ENCODE results near the gene JPH2.

Gene JPH2

DNA sequence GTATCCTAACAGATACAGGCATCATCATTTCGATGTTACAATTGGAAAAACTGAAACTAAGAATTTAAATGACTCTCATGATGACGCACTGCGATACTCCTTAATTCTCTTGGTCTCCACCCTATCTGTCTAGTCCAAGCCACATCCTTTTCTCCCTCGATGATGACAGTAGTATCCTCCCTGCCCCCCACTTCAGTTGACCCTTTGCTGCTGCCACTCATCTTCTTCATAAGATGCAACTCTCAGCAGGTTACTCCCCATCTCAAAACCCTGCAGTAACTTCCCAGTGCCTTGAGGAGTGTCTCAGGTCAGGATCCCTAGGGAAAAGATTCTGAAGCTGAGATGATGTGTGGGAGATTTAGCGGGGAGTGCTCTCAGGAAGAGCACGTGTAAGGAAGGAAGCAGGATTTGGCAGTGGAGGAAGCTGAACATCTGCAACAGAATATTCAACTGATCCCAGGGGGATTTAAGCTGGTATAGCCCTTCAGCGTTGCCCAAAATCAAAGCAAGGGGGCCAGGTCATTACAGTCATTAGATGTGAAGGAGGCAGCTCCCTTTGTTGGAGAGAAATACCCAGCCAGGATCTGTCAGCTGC lies 16.1 kb downstream of the JPH2 start:
- FAIRE-seq = no peak
- no peak for TF ChIP-seq TAF1 (IDR thresholded peaks at IDR 0.05; ENCODE audit: borderline replicate concordance, low read depth, low read length)
- TF ChIP-seq POLR2AphosphoS5 (IDR thresholded peaks at IDR 0.05; ENCODE audit: low read depth, low read length) = no peak
- no peak for TF ChIP-seq POLR2A (IDR thresholded peaks at IDR 0.05; ENCODE audit: low read depth, low read length)
- DNase-seq (ENCODE audit: insufficient read length) = no peak

- FAIRE-seq (no peak), DNase-seq (ENCODE audit: insufficient read length) (no peak)
- no peak for TF ChIP-seq TAF1 (IDR thresholded peaks at IDR 0.05; ENCODE audit: borderline replicate concordance, low read depth, low read length)
- TF ChIP-seq POLR2A (IDR thresholded peaks at IDR 0.05; ENCODE audit: low read depth, low read length) = no peak
- TF ChIP-seq POLR2AphosphoS5 (IDR thresholded peaks at IDR 0.05; ENCODE audit: low read depth, low read length) = no peak
Observed at GRCh38 chr20:44167736-44168135, 19.3 kb downstream of the JPH2 start.

- DNase-seq (ENCODE audit: insufficient read length) (no peak), FAIRE-seq (no peak)
- TF ChIP-seq POLR2A (IDR thresholded peaks at IDR 0.05; ENCODE audit: low read depth, low read length) (no peak), TAF1 (IDR thresholded peaks at IDR 0.05; ENCODE audit: borderline replicate concordance, low read depth, low read length) (no peak), POLR2AphosphoS5 (IDR thresholded peaks at IDR 0.05; ENCODE audit: low read depth, low read length) (no peak)
Observed at GRCh38 chr20:44166477-44166876, 20.5 kb downstream of the JPH2 start.

- DNase-seq (ENCODE audit: insufficient read length) (no peak), FAIRE-seq (no peak)
- TF ChIP-seq POLR2A (IDR thresholded peaks at IDR 0.05; ENCODE audit: low read depth, low read length) = no peak
- TF ChIP-seq TAF1 (IDR thresholded peaks at IDR 0.05; ENCODE audit: borderline replicate concordance, low read depth, low read length) = no peak
- TF ChIP-seq POLR2AphosphoS5 (IDR thresholded peaks at IDR 0.05; ENCODE audit: low read depth, low read length) = no peak
Observed at GRCh38 chr20:44166008-44166407, 21.0 kb downstream of the JPH2 start.

DNA sequence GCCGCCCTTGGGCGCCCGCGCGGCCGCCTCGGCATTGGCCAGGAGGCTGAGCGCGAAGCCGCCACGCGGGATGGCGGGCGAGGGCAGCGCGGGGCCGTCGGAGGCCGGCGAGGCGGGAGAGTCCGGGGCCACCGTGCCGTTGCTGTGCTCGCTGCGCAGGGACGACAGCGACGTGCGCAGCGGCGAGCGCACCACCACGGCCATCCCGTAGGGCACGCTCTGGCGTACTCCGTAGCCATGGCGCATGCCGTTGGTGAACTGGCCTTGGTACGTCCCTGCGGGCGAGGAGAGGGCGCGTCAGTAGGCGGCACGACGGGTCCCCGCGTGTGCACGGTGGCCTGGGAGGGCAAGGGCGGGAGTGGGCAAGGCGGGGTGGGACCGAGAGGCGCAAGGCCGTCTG lies 26.9 kb downstream of the JPH2 start:
- TF ChIP-seq POLR2AphosphoS5 (IDR thresholded peaks at IDR 0.05; ENCODE audit: low read depth, low read length) = no peak
- TF ChIP-seq POLR2A (IDR thresholded peaks at IDR 0.05; ENCODE audit: low read depth, low read length) = no peak
- no peak for TF ChIP-seq TAF1 (IDR thresholded peaks at IDR 0.05; ENCODE audit: borderline replicate concordance, low read depth, low read length)
- DNase-seq (ENCODE audit: insufficient read length) = no peak
- FAIRE-seq = no peak

DNA sequence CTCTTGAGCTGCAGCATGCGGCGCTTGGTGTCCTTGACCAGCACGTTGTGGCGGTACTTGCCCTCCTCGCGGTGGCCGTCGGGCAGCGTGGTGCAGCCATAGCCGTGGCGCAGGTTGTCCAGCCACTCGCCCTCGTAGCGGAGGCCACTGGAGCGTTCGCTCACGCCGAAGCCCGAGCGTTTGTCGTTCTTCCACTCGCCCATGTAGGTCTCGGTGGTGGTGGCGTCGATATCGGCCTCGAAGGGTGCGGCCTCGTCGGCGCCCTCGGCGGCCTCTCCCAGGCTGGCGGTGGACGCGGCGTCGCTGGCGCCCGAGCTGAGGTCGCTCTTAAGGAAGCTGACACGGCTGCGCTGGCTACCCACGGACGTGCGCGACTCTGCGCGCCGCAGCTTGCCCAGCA lies 27.3 kb downstream of the JPH2 start:
- DNase-seq (ENCODE audit: insufficient read length) (no peak), FAIRE-seq (no peak)
- no peak for TF ChIP-seq TAF1 (IDR thresholded peaks at IDR 0.05; ENCODE audit: borderline replicate concordance, low read depth, low read length)
- TF ChIP-seq POLR2AphosphoS5 (IDR thresholded peaks at IDR 0.05; ENCODE audit: low read depth, low read length) = no peak
- no peak for TF ChIP-seq POLR2A (IDR thresholded peaks at IDR 0.05; ENCODE audit: low read depth, low read length)

- no peak for FAIRE-seq
- no peak for DNase-seq (ENCODE audit: insufficient read length)
- TF ChIP-seq POLR2A (IDR thresholded peaks at IDR 0.05; ENCODE audit: low read depth, low read length) (no peak), TAF1 (IDR thresholded peaks at IDR 0.05; ENCODE audit: borderline replicate concordance, low read depth, low read length) (no peak), POLR2AphosphoS5 (IDR thresholded peaks at IDR 0.05; ENCODE audit: low read depth, low read length) (no peak)
Observed at GRCh38 chr20:44159125-44159524, 27.9 kb downstream of the JPH2 start.

DNA sequence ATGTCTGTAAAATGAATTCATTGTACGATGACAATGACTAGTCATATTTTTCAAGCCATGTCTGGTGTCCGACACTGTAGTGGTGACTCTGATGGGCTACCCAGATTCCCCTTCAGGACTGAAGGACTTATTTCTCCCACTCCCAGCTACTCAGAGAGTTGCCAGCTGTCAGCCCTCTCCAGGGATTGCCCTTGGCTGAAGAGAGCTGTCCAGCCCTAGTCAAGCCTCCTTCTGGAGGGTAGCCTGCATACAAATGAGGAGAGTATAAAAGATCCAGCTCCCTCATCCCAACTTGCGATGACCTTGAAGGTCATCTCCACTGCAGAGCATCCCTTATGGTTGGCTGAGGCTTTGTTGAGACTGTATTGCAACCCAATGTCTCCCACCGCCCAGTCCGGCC lies 29.9 kb downstream of the JPH2 start:
- no peak for TF ChIP-seq POLR2AphosphoS5 (IDR thresholded peaks at IDR 0.05; ENCODE audit: low read depth, low read length)
- no peak for TF ChIP-seq TAF1 (IDR thresholded peaks at IDR 0.05; ENCODE audit: borderline replicate concordance, low read depth, low read length)
- no peak for TF ChIP-seq POLR2A (IDR thresholded peaks at IDR 0.05; ENCODE audit: low read depth, low read length)
- FAIRE-seq = no peak

DNA sequence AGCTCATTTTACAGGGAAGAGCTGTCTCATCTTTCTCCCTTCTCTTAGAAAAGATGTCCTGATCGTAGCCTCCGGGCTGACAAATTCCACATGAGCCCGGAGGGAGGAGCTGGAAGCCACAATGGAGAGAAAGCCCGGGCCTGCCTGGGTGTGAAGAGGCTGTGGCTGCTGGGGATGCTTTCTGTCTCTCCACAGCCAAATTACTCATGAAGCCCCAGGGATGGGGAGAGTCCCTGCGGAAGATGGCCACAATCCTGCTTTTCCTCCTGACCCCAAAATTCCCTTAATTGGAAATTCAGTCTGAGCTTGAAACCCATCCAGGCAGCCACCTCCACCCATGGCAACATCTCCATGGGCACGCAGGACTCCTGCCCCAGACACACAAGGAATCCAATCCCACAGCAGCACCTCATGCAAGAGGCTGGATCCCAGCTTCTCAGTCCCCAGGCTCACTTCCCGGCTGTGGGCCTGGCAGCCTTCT lies 32.4 kb downstream of the JPH2 start:
- no peak for FAIRE-seq
- no peak for DNase-seq (ENCODE audit: insufficient read length)
- TF ChIP-seq POLR2AphosphoS5 (IDR thresholded peaks at IDR 0.05; ENCODE audit: low read depth, low read length) (no peak), POLR2A (IDR thresholded peaks at IDR 0.05; ENCODE audit: low read depth, low read length) (no peak), TAF1 (IDR thresholded peaks at IDR 0.05; ENCODE audit: borderline replicate concordance, low read depth, low read length) (no peak)

More for the DNA sequence above, 29.9 kb downstream of the JPH2 start:
- DNase-seq (ENCODE audit: insufficient read length) = no peak

DNA sequence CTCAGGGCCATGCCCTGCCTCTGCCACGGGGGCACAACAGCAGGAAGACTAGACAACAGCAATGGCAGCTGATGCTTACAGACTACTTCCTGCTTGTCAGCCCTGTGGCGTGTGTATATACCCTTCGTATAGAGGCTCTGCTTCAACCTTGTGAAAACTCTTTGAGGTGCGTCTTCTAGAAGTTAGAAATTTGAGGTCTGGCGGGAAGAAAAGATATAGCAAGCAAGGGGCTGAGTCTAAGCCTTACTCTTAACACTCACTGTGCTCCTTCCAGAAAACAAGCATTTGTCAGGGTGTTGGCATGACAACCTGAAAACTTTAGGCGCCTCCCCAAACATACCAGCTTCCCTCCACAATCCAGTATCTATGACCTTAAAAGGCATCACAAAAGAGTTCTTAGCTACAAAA lies 33.3 kb downstream of the JPH2 start:
- no peak for FAIRE-seq

GRCh38 chr20:44151621-44152416 lies 35.2 kb downstream of the JPH2 start:
- TF ChIP-seq TAF1 (IDR thresholded peaks at IDR 0.05; ENCODE audit: borderline replicate concordance, low read depth, low read length) (no peak), POLR2A (IDR thresholded peaks at IDR 0.05; ENCODE audit: low read depth, low read length) (no peak), POLR2AphosphoS5 (IDR thresholded peaks at IDR 0.05; ENCODE audit: low read depth, low read length) (no peak)
- FAIRE-seq (no peak), DNase-seq (ENCODE audit: insufficient read length) (no peak)

More for the DNA sequence above, 33.3 kb downstream of the JPH2 start:
- TF ChIP-seq POLR2A (IDR thresholded peaks at IDR 0.05; ENCODE audit: low read depth, low read length) (no peak), POLR2AphosphoS5 (IDR thresholded peaks at IDR 0.05; ENCODE audit: low read depth, low read length) (no peak), TAF1 (IDR thresholded peaks at IDR 0.05; ENCODE audit: borderline replicate concordance, low read depth, low read length) (no peak)
- DNase-seq (ENCODE audit: insufficient read length) = no peak

DNA sequence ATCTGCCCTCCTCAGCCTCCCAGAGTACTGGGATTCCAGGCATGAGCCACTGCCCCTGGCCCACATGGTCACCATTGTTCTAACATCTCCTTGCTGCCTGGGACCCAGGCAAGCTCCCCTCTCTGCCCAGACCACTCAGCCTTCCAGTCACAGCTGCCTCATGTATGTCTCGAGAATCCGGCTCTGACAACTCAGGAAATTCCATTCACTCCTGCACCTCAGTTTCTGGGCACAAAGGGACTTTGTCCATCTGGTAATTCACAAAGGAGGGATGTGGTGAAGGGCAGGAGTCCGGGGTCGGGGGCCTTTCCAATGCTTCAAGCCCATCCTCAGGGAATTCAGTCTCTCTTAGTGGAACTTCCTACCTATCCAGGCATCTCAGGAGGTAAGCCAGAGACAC lies 40.7 kb downstream of the JPH2 start:
- DNase-seq (ENCODE audit: insufficient read length) (no peak), FAIRE-seq (no peak)
- TF ChIP-seq POLR2A (IDR thresholded peaks at IDR 0.05; ENCODE audit: low read depth, low read length) = no peak
- no peak for TF ChIP-seq POLR2AphosphoS5 (IDR thresholded peaks at IDR 0.05; ENCODE audit: low read depth, low read length)
- TF ChIP-seq TAF1 (IDR thresholded peaks at IDR 0.05; ENCODE audit: borderline replicate concordance, low read depth, low read length) = no peak
